GM23338 (cell line): ENCODE measurements around the gene CDH23. TPM values are rescaled to one million over a fixed set of nuclear protein-coding genes. Genes with fewer than 3 reads are reported as not detected.

Experiments used
- ATAC-seq: fragments of 200-7000 bp; cut with Tn5 transposase; 3 replicates; pipeline ENCODE4 v1.9.1; 2020
- DNase-seq: peaks from one replicate; pipeline ENCODE4 v3.0.0-alpha.2; 2015; ENCODE audit warnings: low spot score
- H2AFZ ChIP-seq: fragments of 200-600 bp; sonication (generic); 2 replicates; pipeline ENCODE4 v1.8.0; 2016; ENCODE audit warnings: antibody characterized with exemption, mild to moderate bottlenecking, moderate library complexity
- H3F3A ChIP-seq: fragments of 200-600 bp; sonication (generic); replicated peaks from 2 replicates; pipeline ENCODE4 v1.8.0; 2017; ENCODE audit warnings: antibody characterized with exemption, mixed run types, low read depth
- H3K27ac ChIP-seq: fragments of 200-600 bp; sonication (generic); 2 replicates; pipeline ENCODE4 v1.6.1; 2016; ENCODE audit warnings: low read depth
- H3K27me3 ChIP-seq: fragments of 200-600 bp; sonication (generic); 2 replicates; pipeline ENCODE4 v1.8.0; 2016; ENCODE audit warnings: mild to moderate bottlenecking, mixed run types, moderate library complexity; ENCODE audit not compliant: insufficient read depth
- H3K36me3 ChIP-seq: fragments of 200-600 bp; sonication (generic); 2 replicates; pipeline ENCODE4 v1.8.0; 2016; ENCODE audit warnings: mild to moderate bottlenecking; ENCODE audit not compliant: insufficient read depth
- H3K4me1 ChIP-seq: fragments of 200-600 bp; sonication (generic); 2 replicates; pipeline ENCODE4 v1.8.0; 2016; ENCODE audit warnings: mild to moderate bottlenecking, moderate library complexity; ENCODE audit not compliant: insufficient read depth
- H3K4me2 ChIP-seq: fragments of 200-600 bp; sonication (generic); 2 replicates; pipeline ENCODE4 v1.7.1; 2017; ENCODE audit warnings: mixed run types
- H3K4me3 ChIP-seq: fragments of 200-600 bp; sonication (generic); 2 replicates; pipeline ENCODE4 v1.6.1; 2016; ENCODE audit warnings: mixed run types
- H3K79me2 ChIP-seq: fragments of 200-600 bp; sonication (generic); replicated peaks from 2 replicates; pipeline ENCODE4 v1.8.0; 2017; ENCODE audit warnings: mild to moderate bottlenecking; ENCODE audit not compliant: insufficient read depth
- H3K9me2 ChIP-seq: fragments of 200-600 bp; sonication (generic); 2 replicates; pipeline ENCODE4 v1.8.0; 2017; ENCODE audit not compliant: insufficient read depth
- H4K20me1 ChIP-seq: fragments of 200-600 bp; sonication (generic); replicated peaks from 2 replicates; pipeline ENCODE4 v1.8.0; 2017; ENCODE audit warnings: mild to moderate bottlenecking; ENCODE audit not compliant: insufficient read depth
- H3K27ac Mint-ChIP-seq: 2 replicates; pipeline ENCODE4 v1.8.0; 2020; ENCODE audit warnings: inconsistent platforms, mild to moderate bottlenecking, moderate library complexity, mixed read lengths
- H3K27me3 Mint-ChIP-seq: 3 replicates; pipeline ENCODE4 v1.8.0; 2022; ENCODE audit warnings: low read depth, mild to moderate bottlenecking, moderate library complexity, mixed read lengths, inconsistent platforms; ENCODE audit not compliant: insufficient read depth, poor library complexity
- H3K36me3 Mint-ChIP-seq: 3 replicates; pipeline ENCODE4 v1.8.0; 2021; ENCODE audit warnings: low read depth, mild to moderate bottlenecking, inconsistent platforms, moderate library complexity, mixed read lengths
- H3K4me1 Mint-ChIP-seq: 3 replicates; pipeline ENCODE4 v1.8.0; 2020; ENCODE audit warnings: mild to moderate bottlenecking, inconsistent platforms, mixed read lengths
- H3K4me3 Mint-ChIP-seq: 3 replicates; pipeline ENCODE4 v1.8.0; 2021; ENCODE audit warnings: moderate library complexity, mild to moderate bottlenecking, inconsistent platforms, mixed read lengths
- H3K9me3 Mint-ChIP-seq: 3 replicates; pipeline ENCODE4 v1.8.0; 2020; ENCODE audit warnings: moderate library complexity, mild to moderate bottlenecking, inconsistent platforms, mixed read lengths
- CTCF ChIP-seq, 2 experiments: fragments of 200-600 bp in 1 of 2; sonication (generic) in 1 of 2; conservative IDR thresholded peaks; 2 replicates each; pipeline versions ENCODE4 v1.5.1 to v1.6.1; 2016 to 2017; ENCODE audit warnings: antibody characterized with exemption in 2 of 2, low read depth in 2 of 2, mild to moderate bottlenecking in 2 of 2, moderate library complexity in 1 of 2
- EZH2 ChIP-seq: fragments of 200-600 bp; sonication (generic); IDR thresholded peaks from one replicate; pipeline ENCODE4 v1.8.0; 2017; ENCODE audit warnings: antibody characterized with exemption, mild to moderate bottlenecking, low read depth; ENCODE audit not compliant: unreplicated experiment
- EZH2phosphoT487 ChIP-seq: fragments of 200-600 bp; sonication (generic); IDR thresholded peaks from one replicate; pipeline ENCODE4 v1.8.1; 2018; ENCODE audit warnings: antibody characterized with exemption; ENCODE audit not compliant: unreplicated experiment
- JUNB ChIP-seq: IDR thresholded peaks from one replicate; pipeline ENCODE4 v1.6.1; 2016; ENCODE audit warnings: antibody characterized with exemption; ENCODE audit not compliant: unreplicated experiment
- NANOG ChIP-seq: IDR thresholded peaks from 2 replicates; pipeline ENCODE4 v1.6.1; 2016; ENCODE audit warnings: antibody characterized with exemption, borderline replicate concordance
- POLR2AphosphoS5 ChIP-seq: IDR thresholded peaks from 2 replicates; pipeline ENCODE4 v1.6.1; 2016; ENCODE audit warnings: antibody characterized with exemption, low read depth
- REST ChIP-seq: IDR thresholded peaks from one replicate; pipeline ENCODE4 v1.6.1; 2018; ENCODE audit warnings: antibody characterized with exemption; ENCODE audit not compliant: unreplicated experiment
- STAT1 ChIP-seq: IDR thresholded peaks from one replicate; pipeline ENCODE4 v1.6.1; 2016; ENCODE audit warnings: antibody characterized with exemption; ENCODE audit not compliant: unreplicated experiment
- ZNF114 ChIP-seq: fragments of 250-450 bp; sonication (Bioruptor Pico); IDR thresholded peaks from 2 replicates; pipeline ENCODE4 v1.5.0; 2020; ENCODE audit warnings: mild to moderate bottlenecking, moderate library complexity
- ZNF331 ChIP-seq: fragments of 250-450 bp; sonication (Bioruptor Pico); IDR thresholded peaks from 2 replicates; pipeline ENCODE4 v1.5.0; 2020; ENCODE audit warnings: low read depth, mild to moderate bottlenecking, moderate library complexity
- ZNF462 ChIP-seq: fragments of 250-450 bp; sonication (Bioruptor Pico); IDR thresholded peaks from 2 replicates; pipeline ENCODE4 v1.5.0; 2020; ENCODE audit warnings: mild to moderate bottlenecking, moderate library complexity
- polyA plus RNA-seq: library from polyadenylated mRNA; unstranded; fragments of >200 nt; fragmentation: Nextera tagmentation; extraction: Ambion mirVana; gene quantifications from 2 replicates; pipeline ENCODE4 v1.2.1, GENCODE V29; 2016
- total RNA-seq: library from RNA; depleted of rRNA; stranded (reverse); fragments of >200 nt; shearing (Covaris generic); gene quantifications from 2 replicates; pipeline ENCODE4 v1.2.3, GENCODE V29; 2014
- TF ChIP-seq, protein P1 (sequence below): IDR thresholded peaks from 2 replicates; pipeline ENCODE4 v1.6.1; 2016; ENCODE audit warnings: antibody characterized with exemption

The CDH23 gene
- total and polyA plus RNA-seq, 2 experiments from 2014 or later: 0.95 to 4.3 TPM

DNA sequence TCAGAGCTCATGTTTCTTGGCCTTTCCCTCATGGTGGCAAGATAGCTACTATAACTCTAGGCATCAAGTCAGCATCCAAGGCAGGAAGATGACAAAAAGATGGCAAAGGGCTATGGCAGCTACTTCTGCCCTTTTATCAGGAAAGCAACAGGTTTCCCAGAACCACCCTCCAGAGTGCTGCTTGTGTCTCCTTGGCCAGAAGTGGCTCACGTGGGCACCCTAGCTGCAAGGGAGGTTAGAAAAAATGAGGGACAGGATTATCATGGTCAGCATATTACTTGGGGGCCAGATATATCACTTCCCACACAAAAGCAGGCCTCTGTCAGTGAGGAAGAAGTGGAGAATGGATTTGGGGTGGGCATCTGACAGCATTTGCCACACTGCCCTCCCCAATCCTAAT lies 347.1 kb downstream of the CDH23 start:
- H2AFZ ChIP-seq: no peak overlapping the region
- no peak for TF ChIP-seq CTCF (conservative IDR thresholded peaks at IDR 0.05; ENCODE audit: low read depth in 2 of 2)
- no peak for TF ChIP-seq JUNB
- no peak for TF ChIP-seq POLR2AphosphoS5
- no peak for TF ChIP-seq REST
- no peak for TF ChIP-seq EZH2
- TF ChIP-seq ZNF331: no peak
- no peak for TF ChIP-seq NANOG
- TF ChIP-seq ZNF462 (CRISPR knock-in tag): no peak
- no peak for TF ChIP-seq STAT1
- TF ChIP-seq ZNF114 (CRISPR knock-in tag): no peak
- TF ChIP-seq, protein P1, sequence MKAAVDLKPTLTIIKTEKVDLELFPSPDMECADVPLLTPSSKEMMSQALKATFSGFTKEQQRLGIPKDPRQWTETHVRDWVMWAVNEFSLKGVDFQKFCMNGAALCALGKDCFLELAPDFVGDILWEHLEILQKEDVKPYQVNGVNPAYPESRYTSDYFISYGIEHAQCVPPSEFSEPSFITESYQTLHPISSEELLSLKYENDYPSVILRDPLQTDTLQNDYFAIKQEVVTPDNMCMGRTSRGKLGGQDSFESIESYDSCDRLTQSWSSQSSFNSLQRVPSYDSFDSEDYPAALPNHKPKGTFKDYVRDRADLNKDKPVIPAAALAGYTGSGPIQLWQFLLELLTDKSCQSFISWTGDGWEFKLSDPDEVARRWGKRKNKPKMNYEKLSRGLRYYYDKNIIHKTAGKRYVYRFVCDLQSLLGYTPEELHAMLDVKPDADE: no peak
- TF ChIP-seq EZH2phosphoT487: no peak
- H3K4me1 ChIP-seq: 0 out of 2 replicates have a peak, but pooled peaks cover 5% of the 10 kb centered on the region
- H4K20me1 ChIP-seq: no peaks in the 10 kb centered on the region
- DNase-seq (no peak), ATAC-seq (no peak)
- H3K4me3 Mint-ChIP-seq: no peak overlapping the region
- no peaks in the 10 kb centered on the region for H3F3A ChIP-seq
- H3K9me2 ChIP-seq: no peaks in the 10 kb centered on the region
- no peaks in the 10 kb centered on the region for H3K9me3 Mint-ChIP-seq
- H3K79me2 ChIP-seq: no peaks in the 10 kb centered on the region
- H3K4me2 ChIP-seq: no peak overlapping the region
- no peak overlapping the region for H3K4me3 ChIP-seq
- H3K27ac ChIP-seq: no peak overlapping the region
- H3K36me3 ChIP-seq: no peaks in the 10 kb centered on the region
- H3K4me1 Mint-ChIP-seq: peaks cover 25% of the 10 kb centered on the region
- no peak overlapping the region for H3K27ac Mint-ChIP-seq
- H3K27me3 Mint-ChIP-seq: peaks cover 11% of the 10 kb centered on the region
- H3K27me3 ChIP-seq: no peaks in the 10 kb centered on the region
- H3K36me3 Mint-ChIP-seq: no peaks in the 10 kb centered on the region; the same call in 2 of the 3 replicates
